OCI-LY7 (cell line): ENCODE measurements around the gene CAP2.

ENCODE experiments used
- EZH2phosphoT487 ChIP-seq: fragments of 200-600 bp; sonication (generic); IDR thresholded peaks from 2 replicates; pipeline ENCODE4 v1.6.1; 2018; ENCODE audit warnings: low read depth, borderline replicate concordance, mild to moderate bottlenecking, mixed run types, antibody characterized with exemption, low read length, moderate library complexity, mixed read lengths
- TF ChIP-seq, protein P1 (sequence below): fragments of 200-600 bp; sonication (generic); conservative IDR thresholded peaks from 2 replicates; pipeline ENCODE4 v1.5.1; 2014; ENCODE audit warnings: mild to moderate bottlenecking, antibody characterized with exemption, low read length, moderate library complexity, mixed read lengths

DNA sequence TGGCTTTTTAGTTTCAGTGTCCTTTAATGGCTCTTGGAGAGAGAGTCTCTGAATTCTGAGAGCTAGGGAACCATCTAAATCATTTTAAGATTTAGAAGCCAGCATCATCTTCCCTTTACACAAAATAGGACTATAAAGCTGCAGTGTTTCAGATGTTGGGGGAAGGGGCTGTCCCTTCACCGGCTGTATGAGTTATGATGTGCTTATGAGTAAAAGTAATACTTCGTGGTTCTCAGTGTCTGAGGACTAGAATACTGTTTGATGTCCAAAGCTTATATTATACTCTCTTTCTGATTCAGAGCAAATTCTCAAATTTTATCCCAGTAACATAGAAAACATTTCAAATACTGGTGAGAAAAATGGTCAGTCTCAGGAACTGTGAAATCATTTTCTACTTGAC is 143.2 kb downstream of the CAP2 start:
- TF ChIP-seq, protein P1, sequence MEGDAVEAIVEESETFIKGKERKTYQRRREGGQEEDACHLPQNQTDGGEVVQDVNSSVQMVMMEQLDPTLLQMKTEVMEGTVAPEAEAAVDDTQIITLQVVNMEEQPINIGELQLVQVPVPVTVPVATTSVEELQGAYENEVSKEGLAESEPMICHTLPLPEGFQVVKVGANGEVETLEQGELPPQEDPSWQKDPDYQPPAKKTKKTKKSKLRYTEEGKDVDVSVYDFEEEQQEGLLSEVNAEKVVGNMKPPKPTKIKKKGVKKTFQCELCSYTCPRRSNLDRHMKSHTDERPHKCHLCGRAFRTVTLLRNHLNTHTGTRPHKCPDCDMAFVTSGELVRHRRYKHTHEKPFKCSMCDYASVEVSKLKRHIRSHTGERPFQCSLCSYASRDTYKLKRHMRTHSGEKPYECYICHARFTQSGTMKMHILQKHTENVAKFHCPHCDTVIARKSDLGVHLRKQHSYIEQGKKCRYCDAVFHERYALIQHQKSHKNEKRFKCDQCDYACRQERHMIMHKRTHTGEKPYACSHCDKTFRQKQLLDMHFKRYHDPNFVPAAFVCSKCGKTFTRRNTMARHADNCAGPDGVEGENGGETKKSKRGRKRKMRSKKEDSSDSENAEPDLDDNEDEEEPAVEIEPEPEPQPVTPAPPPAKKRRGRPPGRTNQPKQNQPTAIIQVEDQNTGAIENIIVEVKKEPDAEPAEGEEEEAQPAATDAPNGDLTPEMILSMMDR, result no peak
- no peak for TF ChIP-seq EZH2phosphoT487
